Activated CD8-positive, alpha-beta T cell treated with anti-CD3 and anti-CD28 coated beads, Interleukin-2, amount 10 ng/mL, durations not matched to agents 7 days and 5 days (primary cell): ENCODE results near the gene SERPINA1. TPM values are rescaled to one million over a fixed set of nuclear protein-coding genes. Genes with fewer than 3 reads are reported as not detected.

Experiments
- ATAC-seq: fragments of 150-1000 bp; cut with Tn5 transposase; one replicate; pipeline ENCODE4 v1.10.0; 2021; ENCODE audit warnings: moderate library complexity
- CTCF ChIA-PET: fragments of 350-600 bp; sonication (Branson Sonifier 250); formaldehyde crosslinking; loops from one replicate; lab custom pipeline; 2021; ENCODE audit warnings: antibody characterized with exemption; lab: Charles Lee
- POLR2A ChIA-PET: fragments of 350-600 bp; sonication (Branson Sonifier 250); formaldehyde crosslinking; loops from one replicate; lab custom pipeline; 2021; ENCODE audit warnings: antibody characterized with exemption; lab: Charles Lee
- DNase-seq: peaks from one replicate; pipeline ENCODE4 v3.0.0-alpha.2; 2020
- H3K27ac Mint-ChIP-seq: one replicate; pipeline ENCODE4 v1.8.0; 2021; ENCODE audit warnings: mild to moderate bottlenecking, mixed read lengths
- H3K27me3 Mint-ChIP-seq: one replicate; pipeline ENCODE4 v1.8.0; 2021; ENCODE audit warnings: low read depth, mixed read lengths
- H3K36me3 Mint-ChIP-seq: one replicate; pipeline ENCODE4 v1.8.0; 2021; ENCODE audit warnings: low read depth, mixed read lengths
- H3K4me1 Mint-ChIP-seq: one replicate; pipeline ENCODE4 v1.8.0; 2021; ENCODE audit warnings: low read depth, mixed read lengths
- H3K4me3 Mint-ChIP-seq: one replicate; pipeline ENCODE4 v1.8.0; 2021; ENCODE audit warnings: mild to moderate bottlenecking, mixed read lengths
- H3K9me3 Mint-ChIP-seq: one replicate; pipeline ENCODE4 v1.8.0; 2022; ENCODE audit warnings: mixed read lengths; ENCODE audit not compliant: insufficient read depth
- total RNA-seq, 2 experiments: library from RNA; stranded (reverse); gene quantifications; one replicate each; pipeline ENCODE4 v1.2.3, GENCODE V29; 2021

Gene SERPINA1
- total RNA-seq, 2 experiments from 2014 or later = not detected

DNA sequence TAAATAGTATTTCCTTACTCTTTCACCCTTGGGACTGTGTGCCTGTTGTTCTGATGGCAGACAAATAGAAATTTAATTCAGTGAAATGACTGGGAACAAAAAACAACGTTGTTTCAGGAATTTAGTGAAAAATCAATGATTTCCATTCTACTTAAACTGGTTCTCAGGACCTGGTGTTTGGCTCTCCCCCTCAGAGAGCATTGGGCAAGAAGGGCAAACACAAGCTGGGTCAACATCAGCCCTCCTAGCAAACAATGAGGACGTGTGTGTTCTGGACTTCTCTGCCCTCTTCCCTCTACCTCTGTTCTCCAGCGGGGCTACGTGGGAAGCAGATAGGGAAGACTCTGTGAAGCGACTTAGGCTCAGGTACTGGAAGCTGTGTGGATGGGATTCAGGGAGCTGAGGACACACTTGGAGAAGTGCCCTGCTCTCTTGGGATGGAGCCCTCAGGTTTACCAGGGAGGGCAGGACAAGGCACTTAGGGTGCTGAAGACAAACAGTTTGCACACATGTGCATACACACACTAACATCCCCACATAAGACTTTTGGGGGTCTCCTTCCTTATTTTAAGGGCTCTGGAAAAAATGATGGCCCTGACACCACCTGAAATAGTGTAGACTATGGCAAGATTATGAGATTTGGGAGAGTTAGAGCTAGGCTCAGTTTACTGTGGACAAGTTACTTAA is 7.6 kb upstream of the SERPINA1 start:
- CTCF ChIA-PET = no interaction called here
- DNase-seq (no peak), ATAC-seq (no peak)
- Mint-ChIP-seq H3K36me3 (no peaks in the 10 kb centered on the region), H3K27me3 (peaks cover 14% of the 10 kb centered on the region), H3K27ac (no peak overlapping the region), H3K4me3 (no peak overlapping the region), H3K9me3 (no peaks in the 10 kb centered on the region), H3K4me1 (peaks cover 19% of the 10 kb centered on the region)
- POLR2A ChIA-PET = no interaction called here

DNA sequence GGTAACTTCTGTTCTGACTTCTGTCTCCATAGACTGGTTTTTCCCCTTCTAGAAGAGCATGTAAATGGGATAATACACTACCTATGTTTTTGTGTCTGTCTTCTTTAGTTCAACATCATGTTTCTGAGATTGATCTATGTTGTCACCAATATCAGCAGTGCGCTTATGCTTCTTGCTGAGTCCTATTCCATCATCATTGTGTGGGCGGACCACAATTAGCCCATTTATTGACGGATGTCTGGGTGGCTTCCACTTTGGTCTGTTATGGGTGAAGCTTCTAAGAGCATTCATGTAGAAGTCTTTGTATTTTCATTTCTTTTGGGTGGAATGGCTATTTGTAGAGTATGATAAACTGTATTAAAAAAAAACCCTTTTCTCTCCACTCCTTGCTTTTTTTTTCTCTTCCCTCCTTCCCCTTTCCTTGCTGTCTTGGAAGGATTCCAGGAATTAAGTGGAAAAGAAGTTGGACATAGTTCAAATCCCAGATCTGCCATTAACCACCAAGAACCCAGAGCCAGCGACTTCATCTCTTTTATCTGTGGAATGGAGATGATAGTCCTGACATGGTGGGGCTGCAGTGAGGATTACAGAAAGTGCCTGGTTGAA is 7.0 kb upstream of the SERPINA1 start:
- H3K27ac Mint-ChIP-seq = no peak overlapping the region
- peaks cover 13% of the 10 kb centered on the region for H3K27me3 Mint-ChIP-seq
- ChIA-PET POLR2A (no interaction called here), CTCF (no interaction called here)
- H3K4me1 Mint-ChIP-seq = peaks cover 23% of the 10 kb centered on the region
- no peak for ATAC-seq
- H3K36me3 Mint-ChIP-seq = no peaks in the 10 kb centered on the region
- no peaks in the 10 kb centered on the region for H3K9me3 Mint-ChIP-seq
- no peak for DNase-seq
- H3K4me3 Mint-ChIP-seq = no peak overlapping the region

DNA sequence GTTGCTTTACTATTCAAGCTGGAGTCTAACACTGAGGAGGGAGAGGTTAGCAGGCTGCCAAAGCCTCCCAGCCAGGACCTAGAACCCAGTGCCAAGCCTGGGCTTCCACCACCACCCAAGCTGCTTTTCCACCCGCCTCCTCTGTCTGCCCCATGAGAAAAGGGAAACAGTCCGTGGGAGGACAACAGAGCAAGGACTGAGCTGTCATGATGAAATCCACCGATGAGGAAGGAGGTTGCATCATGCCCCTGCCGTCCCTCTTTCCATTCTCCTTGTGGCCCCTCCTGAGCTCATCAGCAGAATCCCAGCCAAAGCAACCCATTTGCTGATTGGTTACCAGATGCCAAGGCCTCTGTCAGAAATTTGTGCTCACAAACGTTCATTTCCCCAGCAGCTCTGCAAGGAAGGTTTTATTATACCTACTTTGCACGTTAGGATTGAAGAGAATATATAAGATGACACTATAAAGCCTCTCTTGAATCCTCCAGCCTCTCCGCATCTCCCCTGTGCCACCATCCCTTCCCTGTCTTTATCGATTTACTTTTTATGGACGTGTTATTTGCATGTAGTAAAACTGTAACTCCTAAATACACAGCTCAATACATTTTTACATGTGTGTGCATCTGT is 6.3 kb upstream of the SERPINA1 start:
- peaks cover 23% of the 10 kb centered on the region for H3K4me1 Mint-ChIP-seq
- ChIA-PET CTCF (interaction anchor here (1.0 kb wide), 1 partner anchor 61 kb away, joined by 3 read pairs; no protein-coding TSS in a partner anchor), POLR2A (no interaction called here)
- H3K36me3 Mint-ChIP-seq = no peaks in the 10 kb centered on the region
- peaks cover 13% of the 10 kb centered on the region for H3K27me3 Mint-ChIP-seq
- H3K27ac Mint-ChIP-seq = no peak overlapping the region
- ATAC-seq = no peak
- no peak for DNase-seq
- H3K9me3 Mint-ChIP-seq = no peaks in the 10 kb centered on the region
- H3K4me3 Mint-ChIP-seq = no peak overlapping the region

DNA sequence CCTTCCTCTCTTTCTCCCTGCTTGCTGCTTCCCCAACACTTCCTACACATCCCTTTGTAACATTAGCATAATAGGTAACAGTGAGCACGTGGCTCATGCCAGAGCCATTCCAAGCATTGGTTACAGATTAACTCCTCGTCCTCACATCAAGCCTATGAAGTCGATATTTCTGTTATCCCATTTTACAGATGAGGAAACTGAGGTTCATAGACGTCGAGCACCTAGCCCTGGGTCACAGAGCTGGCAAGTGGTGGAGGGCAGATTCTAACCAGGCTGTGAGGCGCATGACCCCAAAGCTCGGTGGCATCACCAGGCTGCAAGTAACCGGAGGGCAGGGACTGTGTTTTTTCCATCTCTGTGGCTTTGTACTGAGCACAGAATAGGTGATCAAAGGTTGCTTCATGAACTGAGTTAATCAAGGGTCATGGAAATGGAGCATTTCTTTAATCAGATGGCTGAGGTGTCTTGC is 5.7 kb upstream of the SERPINA1 start:
- Mint-ChIP-seq H3K27me3 (peaks cover 13% of the 10 kb centered on the region), H3K9me3 (no peaks in the 10 kb centered on the region), H3K4me3 (no peak overlapping the region), H3K36me3 (no peaks in the 10 kb centered on the region), H3K4me1 (peaks cover 23% of the 10 kb centered on the region), H3K27ac (no peak overlapping the region)
- ChIA-PET POLR2A (no interaction called here), CTCF (interaction anchor here (1.0 kb wide), 1 partner anchor 60 kb away, joined by 3 read pairs; no protein-coding TSS in a partner anchor)
- ATAC-seq (no peak), DNase-seq (no peak)

DNA sequence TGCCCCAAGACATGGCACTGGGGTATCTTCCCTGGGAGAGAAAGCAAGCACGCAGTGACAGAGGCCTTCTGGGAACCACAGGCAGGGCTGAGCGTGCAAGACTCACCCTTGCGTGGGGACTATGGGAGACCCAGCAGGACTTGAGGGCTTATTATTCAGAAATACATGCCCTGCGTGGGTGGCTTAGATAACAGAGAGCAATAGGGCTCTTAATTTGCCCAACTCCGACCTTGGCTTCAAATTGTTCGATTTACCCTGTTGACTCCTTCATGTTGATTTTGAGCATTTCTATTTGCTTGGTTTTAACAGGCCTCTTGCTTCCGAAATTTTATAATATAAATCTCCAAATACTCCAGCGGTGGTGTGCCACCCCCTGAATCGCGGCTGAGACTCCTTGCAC is 5.1 kb upstream of the SERPINA1 start:
- H3K27me3 Mint-ChIP-seq = peaks cover 13% of the 10 kb centered on the region
- no peak overlapping the region for H3K4me3 Mint-ChIP-seq
- no peaks in the 10 kb centered on the region for H3K9me3 Mint-ChIP-seq
- CTCF ChIA-PET = interaction anchor here (1.0 kb wide), 1 partner anchor 59 kb away, joined by 3 read pairs; no protein-coding TSS in a partner anchor
- POLR2A ChIA-PET = no interaction called here
- peaks cover 23% of the 10 kb centered on the region for H3K4me1 Mint-ChIP-seq
- no peak for ATAC-seq
- no peak overlapping the region for H3K27ac Mint-ChIP-seq
- no peak for DNase-seq
- no peaks in the 10 kb centered on the region for H3K36me3 Mint-ChIP-seq

DNA sequence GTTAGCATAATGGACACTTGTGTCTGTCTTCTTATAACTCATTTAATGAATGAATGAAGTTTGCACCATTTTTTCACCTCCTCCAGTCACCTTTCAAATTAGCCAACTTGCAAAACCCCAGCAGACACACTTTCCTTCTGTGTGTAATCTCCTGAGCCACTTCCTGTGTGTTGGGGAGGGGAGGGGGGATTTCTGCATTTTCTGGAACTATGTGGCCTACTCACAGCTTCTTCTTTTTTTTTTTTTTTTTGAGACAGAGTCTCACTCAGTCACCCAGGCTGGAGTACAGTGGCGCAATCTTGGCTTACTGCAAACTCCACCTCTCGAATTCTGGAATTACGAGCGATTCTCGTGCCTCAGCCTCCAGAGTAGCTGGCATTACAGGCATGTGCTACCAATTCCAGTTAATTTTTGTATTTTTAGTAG is 4.1 kb upstream of the SERPINA1 start:
- no peak overlapping the region for H3K27ac Mint-ChIP-seq
- peaks cover 6% of the 10 kb centered on the region for H3K27me3 Mint-ChIP-seq
- ATAC-seq = peak; percentile 33
- H3K9me3 Mint-ChIP-seq = no peaks in the 10 kb centered on the region
- no peaks in the 10 kb centered on the region for H3K36me3 Mint-ChIP-seq
- POLR2A ChIA-PET = no interaction called here
- H3K4me3 Mint-ChIP-seq = no peak overlapping the region
- CTCF ChIA-PET = no interaction called here
- peak; percentile 46 for DNase-seq
- H3K4me1 Mint-ChIP-seq = peaks cover 23% of the 10 kb centered on the region

DNA sequence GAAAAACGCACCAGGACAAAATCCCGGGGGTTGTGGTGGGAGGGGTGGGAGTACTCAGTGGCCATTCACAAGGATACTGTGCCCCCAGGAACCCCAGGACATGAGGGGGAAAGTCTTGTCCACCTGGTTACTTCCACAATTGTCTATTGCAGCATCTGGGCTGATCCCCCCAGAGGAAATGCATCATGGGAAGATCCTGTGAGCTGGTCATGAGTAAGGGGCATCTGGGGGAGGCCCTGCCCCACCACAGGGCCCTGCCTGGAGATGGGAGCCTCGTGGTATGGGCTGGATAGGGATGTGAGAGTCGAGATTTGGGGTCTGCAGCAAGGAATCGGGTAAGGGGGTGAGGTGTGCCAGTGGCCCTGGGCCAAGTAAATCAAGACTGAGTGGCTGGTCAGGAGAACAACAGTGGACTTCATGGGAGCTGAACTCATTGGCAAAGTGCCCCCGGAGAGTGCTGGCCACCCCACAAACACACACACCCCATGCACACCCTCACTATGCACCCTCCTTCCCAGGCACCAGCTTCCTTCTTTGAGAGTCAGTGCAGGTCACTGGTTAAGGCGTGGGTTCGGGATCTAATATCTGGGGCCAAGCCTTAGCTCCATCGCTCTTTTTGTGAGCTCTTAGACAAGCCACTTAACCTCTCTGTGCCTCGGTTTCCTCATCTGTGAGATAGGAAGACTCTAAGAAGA is 3.0 kb upstream of the SERPINA1 start:
- H3K4me1 Mint-ChIP-seq = peaks cover 23% of the 10 kb centered on the region
- CTCF ChIA-PET = no interaction called here

DNA sequence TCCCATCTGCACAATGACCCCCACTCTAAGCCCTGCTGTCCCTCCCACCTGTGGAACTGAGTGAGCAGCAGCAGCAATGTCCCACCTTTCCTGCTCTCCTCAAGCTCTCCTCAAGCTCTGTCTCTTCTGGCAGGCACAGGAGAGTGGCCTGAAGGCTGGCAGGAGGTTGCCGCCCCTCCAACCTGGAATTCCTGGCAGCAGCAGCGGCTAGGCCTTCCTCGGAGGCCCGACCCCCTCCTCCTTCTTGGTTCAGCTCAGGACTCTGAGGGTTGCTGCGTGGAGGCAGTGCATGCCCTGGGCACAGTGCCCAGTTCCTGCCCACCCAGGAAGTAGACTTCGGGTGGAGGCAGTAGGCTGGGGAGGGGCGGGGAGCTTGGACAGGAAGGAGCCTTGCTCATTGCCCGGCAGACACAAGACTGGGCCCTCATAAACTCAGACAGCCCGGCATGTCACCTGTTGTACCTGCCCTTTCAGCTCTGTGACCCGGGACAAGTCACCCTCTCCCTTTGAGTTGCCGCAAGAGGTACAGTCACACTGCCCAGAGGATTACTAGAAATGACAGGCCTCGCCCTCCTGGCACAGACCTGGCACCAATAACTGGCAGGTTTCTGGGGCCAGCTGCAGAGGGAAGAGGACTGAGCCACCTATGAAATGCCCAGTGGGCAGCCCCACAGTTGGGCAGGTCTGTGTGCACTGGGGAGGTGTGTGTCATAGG is 2.1 kb upstream of the SERPINA1 start:
- POLR2A ChIA-PET = no interaction called here
- no peaks in the 10 kb centered on the region for H3K9me3 Mint-ChIP-seq
- DNase-seq = no peak
- CTCF ChIA-PET = no interaction called here
- no peak overlapping the region for H3K4me3 Mint-ChIP-seq
- no peaks in the 10 kb centered on the region for H3K27me3 Mint-ChIP-seq
- peaks cover 23% of the 10 kb centered on the region for H3K4me1 Mint-ChIP-seq
- H3K36me3 Mint-ChIP-seq = no peaks in the 10 kb centered on the region
- ATAC-seq = no peak
- no peak overlapping the region for H3K27ac Mint-ChIP-seq

More for the DNA sequence above, 3.0 kb upstream of the SERPINA1 start:
- Mint-ChIP-seq H3K27me3 (peaks cover 5% of the 10 kb centered on the region), H3K36me3 (no peaks in the 10 kb centered on the region), H3K4me3 (no peak overlapping the region), H3K27ac (no peak overlapping the region), H3K9me3 (no peaks in the 10 kb centered on the region)
- POLR2A ChIA-PET = no interaction called here
- ATAC-seq (no peak), DNase-seq (no peak)

DNA sequence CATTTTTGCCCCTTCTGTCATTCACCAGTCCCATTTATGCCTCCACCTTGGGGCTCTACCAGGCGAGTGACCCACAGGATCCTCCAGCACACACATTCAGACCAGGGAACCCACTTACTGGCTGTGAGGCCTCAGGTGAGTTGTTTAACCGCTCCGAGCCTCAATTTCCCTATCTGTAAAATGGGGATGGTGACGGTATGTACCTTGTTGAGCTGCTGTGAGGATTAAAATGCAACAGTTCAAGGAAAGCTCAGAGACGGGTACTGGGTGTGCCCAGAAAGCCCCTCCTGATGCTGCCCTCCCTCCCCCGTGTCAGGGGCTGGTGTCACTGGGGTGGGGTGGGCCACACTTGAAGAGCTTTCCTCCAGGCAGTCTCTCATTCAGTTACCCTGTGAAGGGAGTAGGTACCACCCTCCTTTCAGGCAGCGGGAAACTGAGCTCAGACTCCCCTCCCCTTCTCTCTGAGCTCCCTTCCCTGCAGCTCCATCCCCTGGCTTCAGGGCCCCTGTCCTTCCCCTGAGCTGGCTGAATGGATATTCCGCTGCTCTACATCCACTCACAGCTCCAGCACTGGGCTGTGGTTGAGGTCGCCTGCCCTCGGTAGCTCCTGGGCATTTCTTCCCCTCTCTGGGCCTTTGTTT is 1.4 kb upstream of the SERPINA1 start:
- no peak for DNase-seq
- ATAC-seq = no peak
- H3K36me3 Mint-ChIP-seq = no peaks in the 10 kb centered on the region
- H3K27me3 Mint-ChIP-seq = no peaks in the 10 kb centered on the region
- ChIA-PET CTCF (no interaction called here), POLR2A (no interaction called here)
- H3K27ac Mint-ChIP-seq = no peak overlapping the region
- H3K4me3 Mint-ChIP-seq = no peak overlapping the region
- H3K4me1 Mint-ChIP-seq = peaks cover 23% of the 10 kb centered on the region
- no peaks in the 10 kb centered on the region for H3K9me3 Mint-ChIP-seq

DNA sequence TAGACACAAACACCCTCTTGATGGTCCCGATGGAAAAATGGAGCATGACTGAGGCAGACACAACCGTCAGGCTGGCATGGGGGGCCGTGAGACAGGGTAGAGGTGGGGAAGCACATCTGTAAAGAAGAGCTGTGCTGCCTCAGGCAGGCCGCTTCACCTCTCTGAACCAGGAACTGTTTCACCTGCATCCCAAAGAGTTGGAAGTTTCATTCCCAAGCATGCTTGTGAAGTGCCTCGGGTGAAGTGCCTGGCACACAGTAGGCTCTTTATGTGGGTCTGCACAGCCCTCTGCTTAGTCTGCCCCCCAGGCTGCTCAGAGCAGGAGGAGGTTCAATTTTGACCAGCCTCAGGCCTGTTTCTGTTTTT is 685 bp upstream of the SERPINA1 start:
- no peak for DNase-seq
- H3K9me3 Mint-ChIP-seq = no peaks in the 10 kb centered on the region
- POLR2A ChIA-PET = no interaction called here
- H3K36me3 Mint-ChIP-seq = no peaks in the 10 kb centered on the region
- H3K4me3 Mint-ChIP-seq = no peak overlapping the region
- CTCF ChIA-PET = no interaction called here
- no peak for ATAC-seq
- no peak overlapping the region for H3K27ac Mint-ChIP-seq
- H3K4me1 Mint-ChIP-seq = peaks cover 23% of the 10 kb centered on the region
- no peaks in the 10 kb centered on the region for H3K27me3 Mint-ChIP-seq

DNA sequence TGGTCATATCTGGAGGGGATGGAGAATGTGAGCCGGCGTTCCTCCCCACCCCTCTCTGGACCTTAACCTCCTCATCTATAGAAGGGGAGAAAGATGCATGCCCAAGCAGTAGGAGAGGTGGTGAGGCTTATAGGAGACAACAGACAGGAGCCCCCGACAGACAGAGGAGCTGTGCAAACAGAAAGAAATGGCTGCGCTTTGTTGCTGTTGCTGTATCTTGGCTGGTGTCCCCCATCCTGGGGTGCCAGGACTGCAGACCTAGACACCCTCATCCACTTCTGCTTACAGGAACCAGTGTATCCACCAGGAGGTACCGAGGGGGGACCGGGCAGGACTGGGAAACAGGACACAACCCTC is 397 bp downstream of the SERPINA1 start:
- ATAC-seq (no peak), DNase-seq (no peak)
- Mint-ChIP-seq H3K27me3 (no peaks in the 10 kb centered on the region), H3K4me3 (no peak overlapping the region), H3K4me1 (peaks cover 18% of the 10 kb centered on the region), H3K27ac (no peak overlapping the region), H3K36me3 (no peaks in the 10 kb centered on the region), H3K9me3 (no peaks in the 10 kb centered on the region)
- CTCF ChIA-PET = no interaction called here
- POLR2A ChIA-PET = no interaction called here
